Cerebellar nuclear complex (tissue), 1 donor: ENCODE measurements around the gene PPA2.
"Not testable (repeated sequence)": the region's sequence is repeated elsewhere in the genome, so short reads cannot be mapped to it uniquely, and the experiment has no call there.

Source experiments
- DNase-seq, 2 experiments: peaks; one replicate each; lab custom pipeline; 2025; lab: John Stamatoyannopoulos, UW

The PPA2 gene

GRCh38 chr4:105458541-105458940 lies 15.3 kb downstream of the PPA2 start:
- DNase-seq = not testable (repeated sequence)

GRCh38 chr4:105458001-105458400 lies 15.9 kb downstream of the PPA2 start:
- DNase-seq = no peak

DNA sequence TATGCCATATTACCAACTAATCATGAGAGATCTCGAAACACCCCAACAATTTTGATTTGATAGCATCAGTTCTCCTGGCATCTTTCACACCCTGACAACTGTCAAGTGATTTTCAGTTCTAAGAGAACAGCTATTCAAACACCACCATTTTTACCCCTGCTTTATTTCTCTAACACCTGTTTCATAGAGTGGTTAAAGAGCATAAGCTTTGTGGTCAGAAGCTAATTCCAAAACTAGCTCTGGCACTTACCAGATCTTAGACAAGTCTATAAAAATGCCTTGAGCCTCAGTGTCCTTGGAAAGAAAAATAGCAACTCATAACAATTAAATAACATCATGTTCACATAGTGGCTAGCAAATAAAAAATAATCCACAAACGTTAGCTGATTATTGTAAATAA lies 17.9 kb downstream of the PPA2 start:
- no peak for DNase-seq

DNA sequence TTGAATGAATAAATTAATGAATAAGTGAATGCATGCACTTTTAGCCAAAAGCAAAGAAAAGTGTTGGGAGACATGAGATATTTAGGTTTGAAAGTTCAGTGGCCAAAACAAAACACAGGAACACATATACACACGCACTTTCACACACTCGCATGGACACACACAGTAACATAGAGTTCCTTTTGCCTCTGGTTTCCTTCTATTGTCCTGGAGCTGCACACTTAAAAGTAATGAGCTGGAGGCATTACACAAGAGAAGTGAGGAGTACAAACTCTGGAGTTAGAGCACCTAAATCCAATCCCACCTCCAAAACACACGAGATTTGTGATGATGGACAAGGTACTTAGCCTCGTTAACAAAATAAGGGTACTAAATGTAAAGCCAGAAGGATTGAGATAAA lies 18.7 kb downstream of the PPA2 start:
- DNase-seq = no peak

DNA sequence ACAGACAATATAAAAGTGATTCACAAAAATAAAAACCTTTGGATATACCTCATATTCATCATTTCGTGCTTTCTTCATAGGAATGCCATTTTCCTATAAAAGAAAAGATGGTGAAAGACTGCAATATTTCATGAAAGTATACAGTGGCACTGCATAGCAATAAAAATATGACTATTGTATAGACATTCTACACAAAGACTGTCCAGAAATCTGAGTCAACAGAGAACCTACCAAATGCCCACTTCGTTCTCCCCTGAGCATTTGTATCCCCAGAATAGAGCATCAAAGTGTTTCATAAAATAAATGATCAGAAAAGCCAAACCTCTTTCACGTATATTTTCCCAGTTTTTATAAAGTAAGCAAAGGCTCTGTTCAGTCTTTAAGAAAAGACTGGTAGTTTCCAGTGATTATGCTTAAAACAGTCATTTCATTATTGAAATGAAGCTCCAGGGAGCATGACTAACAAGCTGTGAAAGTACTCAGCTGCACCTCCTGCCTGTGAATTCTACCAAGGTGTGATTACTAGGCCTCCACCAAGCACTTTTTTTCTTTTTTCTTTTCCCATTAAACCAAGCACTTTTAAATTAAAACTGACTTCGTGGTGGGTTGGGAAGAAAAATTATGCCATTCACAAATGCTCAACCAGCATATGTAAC lies 20.2 kb downstream of the PPA2 start:
- DNase-seq = no peak

DNA sequence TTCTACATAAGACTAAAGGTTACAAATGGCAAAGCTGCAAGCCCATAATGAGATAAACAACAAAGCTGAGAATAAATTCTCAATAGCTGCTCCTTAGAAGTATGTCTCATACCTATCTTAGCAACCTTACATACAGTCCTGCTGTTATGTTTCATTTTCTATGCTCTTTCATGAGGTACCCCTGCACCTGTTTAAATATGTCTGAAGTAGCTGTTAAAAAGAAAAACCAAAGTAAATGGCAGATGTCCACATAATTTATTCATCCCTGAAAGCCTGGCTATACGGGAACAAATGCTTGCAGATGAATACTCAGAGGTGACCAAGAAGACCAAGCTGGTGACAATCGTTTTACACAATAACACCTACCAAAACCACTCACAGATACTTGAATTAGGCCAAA lies 22.5 kb downstream of the PPA2 start:
- no peak for DNase-seq

DNA sequence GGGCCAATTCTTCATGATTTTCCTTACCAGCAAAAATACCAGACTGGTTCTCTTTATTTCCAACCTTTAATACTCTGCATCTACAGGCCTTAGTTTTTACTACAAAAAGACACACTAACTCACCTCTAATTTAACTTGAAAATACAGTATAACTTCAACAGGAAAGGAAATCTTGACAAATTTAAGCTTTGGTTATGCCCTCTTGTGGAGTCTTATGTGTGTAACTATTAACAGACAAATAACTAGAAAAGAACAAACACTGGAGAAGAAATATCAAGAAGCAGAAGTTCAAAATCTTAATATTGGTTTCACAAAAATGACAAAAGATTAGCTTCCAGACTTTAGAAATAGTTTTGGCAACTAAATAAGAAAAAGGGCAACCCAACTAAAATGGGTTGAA lies 33.0 kb downstream of the PPA2 start:
- DNase-seq = no peak

GRCh38 chr4:105437637-105438036 lies 36.2 kb downstream of the PPA2 start:
- no peak for DNase-seq

GRCh38 chr4:105436414-105436813 lies 37.4 kb downstream of the PPA2 start:
- no peak for DNase-seq

GRCh38 chr4:105434940-105435339 lies 38.9 kb downstream of the PPA2 start:
- DNase-seq = no peak

GRCh38 chr4:105433421-105433820 lies 40.4 kb downstream of the PPA2 start:
- no peak for DNase-seq

DNA sequence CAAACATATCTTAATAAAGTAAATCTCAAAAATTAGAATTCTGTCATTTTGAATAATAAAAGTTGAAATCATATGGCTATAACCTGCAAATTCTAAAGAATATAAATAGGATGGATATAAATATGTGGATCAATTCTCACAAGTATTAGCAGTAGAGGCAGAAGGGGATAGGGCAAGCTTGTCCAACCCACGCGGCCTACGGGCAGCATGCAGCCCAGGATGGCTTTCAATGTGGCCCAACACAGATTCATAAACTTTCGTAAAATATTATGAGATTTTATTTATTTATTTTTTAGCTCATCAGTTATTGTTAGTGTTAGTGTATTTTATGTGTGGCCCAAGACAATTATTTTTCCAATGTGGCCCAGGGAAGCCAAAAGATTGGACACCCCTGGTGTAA lies 41.4 kb downstream of the PPA2 start:
- DNase-seq = no peak

GRCh38 chr4:105430811-105431210 lies 43.1 kb downstream of the PPA2 start:
- no peak for DNase-seq

DNA sequence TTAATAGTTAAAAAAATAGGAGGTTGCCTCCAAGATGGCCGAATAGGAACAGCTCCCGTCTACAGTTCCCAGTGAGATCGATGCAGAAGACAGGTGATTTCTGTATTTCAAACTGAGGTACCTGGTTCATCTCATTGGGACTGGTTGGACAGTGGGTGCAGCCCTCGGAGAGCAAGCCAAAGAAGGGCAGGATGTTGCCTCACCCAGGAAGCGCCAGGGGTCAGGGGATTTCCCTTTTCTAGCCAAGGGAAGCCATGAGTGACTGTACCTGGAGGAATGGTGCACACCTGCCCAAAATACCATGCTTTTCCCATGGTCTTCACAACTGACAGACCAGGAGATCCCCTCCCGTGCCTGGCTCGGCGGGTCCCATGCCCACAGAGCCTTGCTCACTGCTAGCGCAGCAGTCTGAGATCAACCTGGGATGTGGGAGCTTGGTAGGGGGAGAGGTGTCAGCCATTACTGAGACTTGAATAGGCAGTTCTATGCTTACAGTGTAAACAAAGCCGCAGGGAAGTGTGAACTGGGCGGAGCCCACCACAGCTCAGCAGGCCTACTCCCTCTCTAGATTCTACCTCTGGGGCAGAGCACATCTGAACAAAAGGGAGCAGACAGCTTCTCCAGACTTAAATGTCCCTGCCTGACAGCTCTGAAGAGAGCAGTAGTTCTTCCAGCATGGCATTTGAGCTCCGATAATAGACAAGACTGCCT lies 47.5 kb downstream of the PPA2 start:
- no peak for DNase-seq

DNA sequence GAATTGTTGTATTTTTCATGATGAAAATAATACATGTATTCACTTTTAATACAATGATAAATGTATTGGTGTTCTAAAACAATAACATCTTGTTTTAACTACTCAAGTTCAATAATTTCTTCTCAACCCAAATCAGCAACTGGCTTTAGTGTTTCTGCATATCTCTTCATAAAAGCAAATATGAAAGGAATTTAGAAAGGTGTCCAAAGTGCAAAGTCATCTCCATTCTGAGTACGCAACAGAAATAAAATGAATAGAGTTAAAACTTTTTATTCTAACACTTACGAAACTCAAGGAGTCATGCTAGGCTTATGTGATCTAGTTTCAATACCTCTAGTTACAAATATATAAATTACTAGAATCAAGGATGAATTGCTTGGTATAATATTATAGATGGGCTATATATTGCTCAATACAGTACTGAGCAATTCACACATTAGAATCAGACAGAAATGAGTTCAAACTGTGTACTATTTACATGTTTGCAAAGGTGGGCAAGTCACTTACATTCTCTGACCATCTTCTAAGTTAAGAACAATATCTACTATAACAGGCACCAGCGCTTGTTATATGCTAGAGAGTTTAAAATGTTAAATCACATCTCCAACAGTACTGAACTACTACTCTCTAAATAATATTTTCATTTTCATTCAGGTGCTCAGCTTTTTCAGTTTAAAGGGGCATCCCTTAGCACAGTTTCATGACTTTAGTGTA lies 51.5 kb downstream of the PPA2 start:
- no peak for DNase-seq

DNA sequence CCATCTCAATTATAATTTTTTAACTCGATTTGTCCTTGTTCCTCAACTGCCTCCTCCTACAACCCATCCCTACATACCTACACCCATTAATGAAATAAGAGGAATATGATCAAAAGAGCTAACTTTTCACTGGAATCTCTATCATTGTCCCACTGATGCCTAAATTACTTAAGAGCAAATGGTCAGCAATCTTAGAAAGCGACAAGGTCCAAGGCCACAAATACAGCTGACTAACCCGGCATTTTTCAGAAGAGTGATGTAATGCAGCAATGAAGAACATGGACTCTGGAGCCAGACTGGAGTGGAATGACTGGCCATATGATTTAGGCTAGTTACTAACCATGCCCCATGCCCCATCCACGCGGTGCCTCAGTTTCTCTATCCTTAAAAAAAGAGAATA lies 56.2 kb downstream of the PPA2 start:
- DNase-seq = no peak

GRCh38 chr4:105415281-105415744 lies 58.5 kb downstream of the PPA2 start:
- no peak for DNase-seq

- DNase-seq = no peak
These were observed 59.5 kb downstream of the PPA2 start for GRCh38 chr4:105414316-105414715.

GRCh38 chr4:105409135-105409534 lies 64.7 kb downstream of the PPA2 start:
- DNase-seq = not testable (repeated sequence)

DNA sequence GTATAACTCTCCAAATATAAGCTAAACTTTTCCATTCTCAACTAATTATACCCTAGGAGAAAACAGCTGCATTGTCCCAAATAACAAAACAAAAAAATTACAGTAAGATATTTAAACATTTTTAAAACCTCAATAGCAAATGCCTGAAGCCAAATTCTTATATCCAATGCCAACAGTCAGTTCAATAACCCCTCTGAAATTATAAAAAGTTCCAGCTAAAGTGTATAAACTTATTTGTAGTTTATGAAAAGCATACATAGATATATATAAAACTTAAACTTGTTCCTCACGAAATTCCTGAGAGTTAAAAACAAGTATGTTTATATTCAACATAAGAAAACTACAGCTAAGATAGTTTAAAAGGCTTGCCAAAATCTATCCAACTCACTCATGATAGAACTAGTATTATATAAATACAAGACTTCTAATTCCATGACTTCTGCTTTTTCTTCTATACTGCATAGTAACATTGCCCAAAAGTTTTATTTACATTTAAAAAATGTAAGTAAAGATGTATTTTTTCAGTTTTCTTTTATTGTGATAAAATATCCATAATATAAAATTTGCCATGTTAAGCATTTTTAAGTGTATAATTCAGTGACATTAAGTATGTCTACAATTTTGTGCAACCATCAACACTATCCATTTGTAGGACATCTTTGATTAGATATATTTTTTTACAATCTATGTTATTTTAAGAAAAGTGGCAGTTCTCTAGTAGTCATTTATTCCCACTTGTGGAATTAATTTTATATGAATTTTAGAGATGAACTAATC lies 72.8 kb downstream of the PPA2 start:
- no peak for DNase-seq

GRCh38 chr4:105399532-105400161 lies 74.2 kb downstream of the PPA2 start:
- no peak for DNase-seq

- DNase-seq = no peak
These were observed 81.0 kb downstream of the PPA2 start for GRCh38 chr4:105392858-105393257.
